Measurements from ENCODE around the gene ABCA13. TPM values are rescaled to one million over a fixed set of nuclear protein-coding genes. Genes with fewer than 3 reads are reported as not detected.

Gene ABCA13
- polyA plus RNA-seq, 3 donors: 0.10 to 0.41 (median 0.37) TPM

- WGBS (ENCODE audit: insufficient coverage): no CpG with 5 or more reads among the region's 1 CpG
- Histone ChIP-seq H3K4me3 (replicated peaks in 1 of 3; ENCODE audit: low read depth in 2 of 3, low read length in 3 of 3) (no peak overlapping the region), H3K4me2 (replicated peaks; ENCODE audit: extremely low read depth, low read length, poor library complexity, severe bottlenecking) (no peak overlapping the region), H3K36me3 (replicated peaks in 1 of 2; ENCODE audit: control insufficient read depth in 1 of 2, insufficient read depth in 2 of 2, low read length in 2 of 2) (no peaks in the 10 kb centered on the region), H3K27ac (ENCODE audit: low read depth in 1 of 2, low read length in 2 of 2) (no peak overlapping the region), H3K79me2 (ENCODE audit: insufficient read depth, low read length) (no peaks in the 10 kb centered on the region), H3K9me3 (replicated peaks in 1 of 2; ENCODE audit: control insufficient read depth in 1 of 2, insufficient read depth in 1 of 2, low read length in 2 of 2) (no peaks in the 10 kb centered on the region), H3K4me1 (ENCODE audit: control insufficient read depth in 1 of 2, insufficient read depth in 2 of 2, low read length in 2 of 2) (no peaks in the 10 kb centered on the region), H2AFZ (ENCODE audit: insufficient read depth, low read depth, low read length, poor library complexity, severe bottlenecking) (no peak overlapping the region), H3K9ac (ENCODE audit: insufficient read depth, low read length, poor library complexity, severe bottlenecking) (no peak overlapping the region), H3K27me3 (ENCODE audit: control insufficient read depth in 2 of 2, insufficient read depth in 2 of 2, low read length in 2 of 2) (no peaks in the 10 kb centered on the region), H4K20me1 (ENCODE audit: insufficient read depth, low read length) (no peaks in the 10 kb centered on the region)
- Mint-ChIP-seq H3K36me3 (peaks cover 0 to 3% of the 10 kb centered on the region in 2 donors), H3K9me3 (peaks cover 0 to 12% (median 7%) of the 10 kb centered on the region in 7 donors), H3K27ac (no peak overlapping the region), H3K4me3 (no peak overlapping the region), H3K4me1 (no peaks in the 10 kb centered on the region), H3K27me3 (ENCODE audit: low read depth in 3 of 3) (no peaks in the 10 kb centered on the region)
- no peak for DNase-seq
- no peak for TF ChIP-seq CTCF (IDR thresholded peaks at IDR 0.05)
- intact Hi-C loops (cut with micrococcal nuclease): no loop called here
These were observed 12.7 kb downstream of the ABCA13 start for GRCh38 chr7:48183965-48184364.

GRCh38 chr7:48188776-48189520 lies 17.7 kb downstream of the ABCA13 start:
- no peak overlapping the region for H3K4me3 ChIP-seq (replicated peaks in 1 of 3; ENCODE audit: low read depth in 2 of 3, low read length in 3 of 3)
- no peaks in the 10 kb centered on the region for H3K27me3 ChIP-seq (ENCODE audit: control insufficient read depth in 2 of 2, insufficient read depth in 2 of 2, low read length in 2 of 2)
- H3K36me3 ChIP-seq (replicated peaks in 1 of 2; ENCODE audit: control insufficient read depth in 1 of 2, insufficient read depth in 2 of 2, low read length in 2 of 2): no peaks in the 10 kb centered on the region
- no peak for TF ChIP-seq CTCF (IDR thresholded peaks at IDR 0.05)
- no peaks in the 10 kb centered on the region for H3K4me1 ChIP-seq (ENCODE audit: control insufficient read depth in 1 of 2, insufficient read depth in 2 of 2, low read length in 2 of 2)
- no peaks in the 10 kb centered on the region for H3K9me3 ChIP-seq (replicated peaks in 1 of 2; ENCODE audit: control insufficient read depth in 1 of 2, insufficient read depth in 1 of 2, low read length in 2 of 2)
- intact Hi-C loops (cut with micrococcal nuclease): no loop called here
- no peak overlapping the region for H3K4me3 Mint-ChIP-seq
- H4K20me1 ChIP-seq (ENCODE audit: insufficient read depth, low read length): no peaks in the 10 kb centered on the region
- H2AFZ ChIP-seq (ENCODE audit: insufficient read depth, low read depth, low read length, poor library complexity, severe bottlenecking): no peak overlapping the region
- no peak overlapping the region for H3K27ac Mint-ChIP-seq
- H3K27me3 Mint-ChIP-seq (ENCODE audit: low read depth in 3 of 3): no peaks in the 10 kb centered on the region
- no peaks in the 10 kb centered on the region for H3K4me1 Mint-ChIP-seq
- H3K9ac ChIP-seq (ENCODE audit: insufficient read depth, low read length, poor library complexity, severe bottlenecking): no peak overlapping the region
- H3K27ac ChIP-seq (ENCODE audit: low read depth in 1 of 2, low read length in 2 of 2): no peak overlapping the region
- DNase-seq: no peak
- 95% methylated on average over 7 of the region's 12 CpGs for WGBS (ENCODE audit: insufficient coverage)
- H3K9me3 Mint-ChIP-seq: peaks cover 0 to 12% (median 7%) of the 10 kb centered on the region in 7 donors
- H3K4me2 ChIP-seq (replicated peaks; ENCODE audit: extremely low read depth, low read length, poor library complexity, severe bottlenecking): no peak overlapping the region
- H3K36me3 Mint-ChIP-seq: no peaks in the 10 kb centered on the region
- no peaks in the 10 kb centered on the region for H3K79me2 ChIP-seq (ENCODE audit: insufficient read depth, low read length)
